Adipocyte (in vitro differentiated cells): Measurements from ENCODE around the gene PLA2G10.
A peak's percentile ranks its signal among the peaks of the same experiment; 100 is the strongest.
"Not testable (repeated sequence)": the region's sequence is repeated elsewhere in the genome, so short reads cannot be mapped to it uniquely, and the experiment has no call there.

Experiments
- DNase-seq: peaks from one replicate; pipeline ENCODE4 v3.0.0-alpha.2; 2015; ENCODE audit warnings: low read depth
- H3K27me3 ChIP-seq: replicated peaks from 2 replicates; pipeline ENCODE4 v1.7.0; 2013; ENCODE audit warnings: mild to moderate bottlenecking, low read length, moderate library complexity; ENCODE audit not compliant: control insufficient read depth, insufficient read depth
- H3K36me3 ChIP-seq: 2 replicates; pipeline ENCODE4 v1.7.0; 2013; ENCODE audit warnings: low read length, mild to moderate bottlenecking, moderate library complexity; ENCODE audit not compliant: control insufficient read depth, insufficient read depth, severe bottlenecking
- H3K4me1 ChIP-seq: 2 replicates; pipeline ENCODE4 v1.7.0; 2013; ENCODE audit warnings: mild to moderate bottlenecking, low read length, moderate library complexity; ENCODE audit not compliant: control insufficient read depth, insufficient read depth
- H3K4me3 ChIP-seq: 2 replicates; pipeline ENCODE4 v1.7.0; 2013; ENCODE audit warnings: mild to moderate bottlenecking, low read length, moderate library complexity
- H3K9ac ChIP-seq: 2 replicates; pipeline ENCODE4 v1.7.0; 2013; ENCODE audit warnings: mild to moderate bottlenecking, low read length, moderate library complexity
- H3K9me3 ChIP-seq: 2 replicates; pipeline ENCODE4 v1.7.0; 2013; ENCODE audit warnings: mild to moderate bottlenecking, low read length, moderate library complexity; ENCODE audit not compliant: control insufficient read depth

PLA2G10 gene, protein sequence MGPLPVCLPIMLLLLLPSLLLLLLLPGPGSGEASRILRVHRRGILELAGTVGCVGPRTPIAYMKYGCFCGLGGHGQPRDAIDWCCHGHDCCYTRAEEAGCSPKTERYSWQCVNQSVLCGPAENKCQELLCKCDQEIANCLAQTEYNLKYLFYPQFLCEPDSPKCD

GRCh38 chr16:14694129-14694528 is at the start of gene PLA2G10:
Gene PLA2G10 (minus strand): TSS chr16:14694308. CDS start chr16:14694229, 79 bp downstream.
- not testable (repeated sequence) for H3K4me1 ChIP-seq

GRCh38 chr16:14742273-14743128 is 48.4 kb upstream of the PLA2G10 start, which contains the start of gene NPIPA2:
Gene NPIPA2 (plus strand): TSS chr16:14742533. CDS start chr16:14748066, 5,533 bp downstream.
- not testable (repeated sequence) for H3K36me3 ChIP-seq, H3K9ac ChIP-seq, H3K4me1 ChIP-seq, H3K4me3 ChIP-seq, H3K9me3 ChIP-seq, DNase-seq, H3K27me3 ChIP-seq

More at GRCh38 chr16:14694129-14694528, at the start of gene PLA2G10:
- H3K27me3 ChIP-seq, DNase-seq, H3K4me3 ChIP-seq, H3K9me3 ChIP-seq, H3K36me3 ChIP-seq, H3K9ac ChIP-seq: not testable (repeated sequence)

DNA sequence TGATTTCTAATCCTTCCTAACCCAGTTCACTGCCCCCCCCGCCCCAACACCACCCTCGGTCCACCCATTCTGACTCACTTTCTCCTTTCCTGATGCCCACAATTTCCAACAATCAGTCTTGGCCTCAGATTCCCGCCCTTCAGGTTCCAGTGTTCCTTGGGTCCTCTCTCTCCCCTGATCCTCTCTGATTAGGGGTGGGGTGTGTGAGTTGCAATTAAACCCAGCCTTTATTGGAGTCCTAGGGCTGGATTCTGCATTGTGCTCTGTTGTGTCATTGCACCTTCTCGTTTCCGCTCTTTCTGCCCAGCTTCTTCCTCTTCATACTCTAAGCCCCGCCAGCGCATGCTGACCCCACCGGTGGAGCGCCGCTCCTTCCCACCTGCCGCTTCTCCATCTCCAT is 47.7 kb upstream of the PLA2G10 start:
- H3K4me3 ChIP-seq, H3K4me1 ChIP-seq, H3K36me3 ChIP-seq, H3K9me3 ChIP-seq, DNase-seq, H3K27me3 ChIP-seq, H3K9ac ChIP-seq: not testable (repeated sequence)

GRCh38 chr16:14740832-14741385 is 46.8 kb upstream of the PLA2G10 start:
- H3K9ac ChIP-seq, H3K4me1 ChIP-seq, H3K27me3 ChIP-seq, H3K4me3 ChIP-seq, H3K9me3 ChIP-seq, DNase-seq, H3K36me3 ChIP-seq: not testable (repeated sequence)

- H3K36me3 ChIP-seq, DNase-seq, H3K4me1 ChIP-seq, H3K9me3 ChIP-seq, H3K4me3 ChIP-seq, H3K9ac ChIP-seq, H3K27me3 ChIP-seq: not testable (repeated sequence)
These were observed 39.1 kb upstream of the PLA2G10 start for GRCh38 chr16:14733233-14733632.

- not testable (repeated sequence) for H3K9ac ChIP-seq, H3K27me3 ChIP-seq, H3K36me3 ChIP-seq, H3K9me3 ChIP-seq, DNase-seq, H3K4me3 ChIP-seq, H3K4me1 ChIP-seq
These were observed 9.3 kb upstream of the PLA2G10 start, which contains the start of gene NPIPA3 for GRCh38 chr16:14703156-14704011. Gene NPIPA3 (plus strand): TSS chr16:14703411. CDS start chr16:14708944, 5,533 bp downstream.

DNA sequence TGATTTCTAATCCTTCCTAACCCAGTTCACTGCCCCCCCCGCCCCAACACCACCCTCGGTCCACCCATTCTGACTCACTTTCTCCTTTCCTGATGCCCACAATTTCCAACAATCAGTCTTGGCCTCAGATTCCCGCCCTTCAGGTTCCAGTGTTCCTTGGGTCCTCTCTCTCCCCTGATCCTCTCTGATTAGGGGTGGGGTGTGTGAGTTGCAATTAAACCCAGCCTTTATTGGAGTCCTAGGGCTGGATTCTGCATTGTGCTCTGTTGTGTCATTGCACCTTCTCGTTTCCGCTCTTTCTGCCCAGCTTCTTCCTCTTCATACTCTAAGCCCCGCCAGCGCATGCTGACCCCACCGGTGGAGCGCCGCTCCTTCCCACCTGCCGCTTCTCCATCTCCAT is 8.6 kb upstream of the PLA2G10 start:
- not testable (repeated sequence) for DNase-seq, H3K9ac ChIP-seq, H3K36me3 ChIP-seq, H3K4me1 ChIP-seq, H3K4me3 ChIP-seq, H3K27me3 ChIP-seq, H3K9me3 ChIP-seq

DNA sequence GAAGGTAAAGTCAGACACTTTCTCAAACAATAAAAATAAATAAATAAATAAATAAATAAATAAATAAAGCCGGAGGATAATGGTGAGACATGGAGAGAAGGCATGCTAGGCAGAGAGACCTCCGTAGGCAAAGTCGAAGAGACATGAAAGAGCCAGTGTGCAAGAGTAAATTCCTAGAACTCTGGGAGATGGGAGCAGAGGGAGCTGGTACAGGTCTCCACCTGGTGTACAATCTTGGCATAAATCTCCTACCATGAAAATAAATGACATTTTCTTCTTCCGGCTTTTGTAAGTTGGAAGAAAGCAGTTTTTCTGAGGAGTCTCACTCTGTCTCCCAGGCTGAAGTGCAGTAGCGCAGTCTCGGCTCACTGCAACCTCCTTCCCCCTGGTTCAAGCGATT is 7.8 kb upstream of the PLA2G10 start:
- H3K27me3 ChIP-seq, H3K4me1 ChIP-seq, H3K9me3 ChIP-seq, DNase-seq, H3K36me3 ChIP-seq, H3K4me3 ChIP-seq, H3K9ac ChIP-seq: not testable (repeated sequence)

- not testable (repeated sequence) for H3K4me3 ChIP-seq, H3K27me3 ChIP-seq, H3K4me1 ChIP-seq, H3K9ac ChIP-seq, H3K9me3 ChIP-seq, H3K36me3 ChIP-seq
- peak; percentile 24 for DNase-seq
These were observed 8.0 kb downstream of the PLA2G10 start for GRCh38 chr16:14685870-14686793.

DNA sequence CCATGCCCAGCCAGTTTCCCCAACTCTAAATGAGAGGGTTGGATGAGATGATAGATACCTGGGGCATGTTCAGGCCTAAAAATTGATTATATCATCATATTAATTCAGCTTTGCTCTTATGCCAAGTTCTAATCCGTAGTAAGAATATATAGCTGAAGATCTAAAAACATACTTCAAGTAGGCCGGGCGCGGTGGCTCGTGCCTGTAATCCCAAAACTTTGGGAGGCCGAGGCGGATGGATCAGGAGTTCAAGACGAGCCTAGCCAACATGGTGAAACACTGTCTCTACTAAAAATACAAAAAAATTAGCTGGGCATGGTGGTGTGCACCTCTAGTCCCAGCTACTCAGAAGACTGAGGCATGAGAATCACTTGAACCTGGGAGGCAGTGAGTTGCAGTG is 12.0 kb downstream of the PLA2G10 start:
- Histone ChIP-seq H3K36me3 (no peaks in the 10 kb centered on the region), H3K27me3 (peaks cover 16% of the 10 kb centered on the region)

More for the DNA sequence above, 12.0 kb downstream of the PLA2G10 start:
- Histone ChIP-seq H3K9me3 (no peaks in the 10 kb centered on the region), H3K4me1 (no peaks in the 10 kb centered on the region), H3K4me3 (no peak overlapping the region), H3K9ac (no peak overlapping the region)
- DNase-seq = no peak
